NT2/D1 (cell line): ENCODE results near the gene ARL10.

Source experiments
- DNase-seq: peaks from one replicate; pipeline ENCODE4 v3.0.0-alpha.2; 2011; ENCODE audit warnings: low read depth, low spot score
- H3K27me3 ChIP-seq: 2 replicates; pipeline ENCODE4 v1.6.0; 2011; ENCODE audit warnings: mild to moderate bottlenecking; ENCODE audit not compliant: insufficient read length, insufficient read depth
- H3K36me3 ChIP-seq: 2 replicates; pipeline ENCODE4 v1.6.1; 2011; ENCODE audit warnings: mild to moderate bottlenecking, low read length, mixed read lengths; ENCODE audit not compliant: insufficient read depth, insufficient read length
- H3K4me1 ChIP-seq: 2 replicates; pipeline ENCODE4 v1.5.1; 2011; ENCODE audit not compliant: insufficient read depth, insufficient read length
- H3K4me3 ChIP-seq: 2 replicates; pipeline ENCODE4 v1.5.1; 2011; ENCODE audit warnings: low read depth; ENCODE audit not compliant: insufficient read length
- H3K9ac ChIP-seq: 2 replicates; pipeline ENCODE4 v1.6.0; 2011; ENCODE audit warnings: low read depth; ENCODE audit not compliant: insufficient read length
- H3K9me3 ChIP-seq: 2 replicates; pipeline ENCODE4 v1.5.1; 2011; ENCODE audit warnings: mild to moderate bottlenecking, low read length; ENCODE audit not compliant: insufficient read depth
- SUZ12 ChIP-seq: IDR thresholded peaks from 2 replicates; pipeline ENCODE4 v1.6.1; 2011; ENCODE audit not compliant: insufficient read length, insufficient read depth; ENCODE audit errors: extremely low read depth
- YY1 ChIP-seq: IDR thresholded peaks from 2 replicates; pipeline ENCODE4 v1.6.1; 2011; ENCODE audit not compliant: insufficient read length, insufficient read depth
- ZNF274 ChIP-seq: IDR thresholded peaks from 2 replicates; pipeline ENCODE4 v1.6.1; 2011; ENCODE audit warnings: mild to moderate bottlenecking, low read depth, low read length

The ARL10 gene

DNA sequence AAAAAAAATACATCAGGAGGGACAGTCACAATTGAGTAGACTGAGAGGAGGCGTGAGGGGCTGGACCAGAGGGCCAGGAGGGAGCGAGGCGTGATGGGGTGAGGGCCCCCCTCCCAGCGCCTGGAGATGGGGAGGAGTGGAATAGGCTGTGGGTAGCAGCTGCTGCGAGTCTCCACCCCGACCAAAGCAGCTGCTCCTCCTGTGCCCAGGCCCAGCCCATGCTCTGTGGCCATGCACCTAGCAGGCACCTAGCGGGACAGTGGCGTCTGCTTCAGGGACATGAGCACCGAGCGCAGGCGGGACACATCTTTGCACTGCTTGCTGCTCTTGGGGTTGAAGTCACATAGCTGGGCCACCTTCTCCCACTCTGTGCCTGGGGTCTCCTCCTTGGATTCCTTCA is 27.2 kb downstream of the ARL10 start:
- no peaks in the 10 kb centered on the region for H3K4me1 ChIP-seq
- H3K4me3 ChIP-seq, result no peak overlapping the region
- no peaks in the 10 kb centered on the region for H3K9me3 ChIP-seq
- no peak for TF ChIP-seq YY1
- no peak for TF ChIP-seq SUZ12
- TF ChIP-seq ZNF274, result no peak
- DNase-seq, result no peak
- H3K9ac ChIP-seq, result no peak overlapping the region
- peaks cover 48% of the 10 kb centered on the region for H3K36me3 ChIP-seq
- H3K27me3 ChIP-seq, result no peaks in the 10 kb centered on the region

DNA sequence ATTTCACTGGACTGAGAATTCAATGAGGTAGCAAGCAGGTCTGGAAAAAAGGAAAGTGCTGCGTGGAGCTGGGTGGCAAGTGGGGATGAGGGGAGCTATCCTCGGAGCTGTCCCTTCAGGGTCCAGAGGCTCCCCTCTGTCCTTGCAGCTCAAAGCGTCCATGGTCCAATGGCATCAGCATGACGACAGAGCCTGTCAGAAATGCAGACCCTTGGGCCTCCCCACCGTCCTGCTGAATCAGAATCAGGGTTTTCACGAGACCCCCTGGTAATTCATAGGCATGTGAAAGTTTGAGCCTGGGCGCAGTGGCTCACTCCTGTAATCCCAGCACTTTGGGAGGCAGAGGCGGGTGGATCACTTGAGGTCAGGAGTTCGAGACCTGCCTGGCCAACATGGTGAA is 28.8 kb downstream of the ARL10 start:
- no peak for DNase-seq
- Histone ChIP-seq H3K9me3 (no peaks in the 10 kb centered on the region), H3K27me3 (no peaks in the 10 kb centered on the region), H3K4me1 (no peaks in the 10 kb centered on the region), H3K9ac (no peak overlapping the region), H3K4me3 (no peak overlapping the region), H3K36me3 (peaks cover 48% of the 10 kb centered on the region)
- TF ChIP-seq ZNF274 (no peak), YY1 (no peak), SUZ12 (no peak)

DNA sequence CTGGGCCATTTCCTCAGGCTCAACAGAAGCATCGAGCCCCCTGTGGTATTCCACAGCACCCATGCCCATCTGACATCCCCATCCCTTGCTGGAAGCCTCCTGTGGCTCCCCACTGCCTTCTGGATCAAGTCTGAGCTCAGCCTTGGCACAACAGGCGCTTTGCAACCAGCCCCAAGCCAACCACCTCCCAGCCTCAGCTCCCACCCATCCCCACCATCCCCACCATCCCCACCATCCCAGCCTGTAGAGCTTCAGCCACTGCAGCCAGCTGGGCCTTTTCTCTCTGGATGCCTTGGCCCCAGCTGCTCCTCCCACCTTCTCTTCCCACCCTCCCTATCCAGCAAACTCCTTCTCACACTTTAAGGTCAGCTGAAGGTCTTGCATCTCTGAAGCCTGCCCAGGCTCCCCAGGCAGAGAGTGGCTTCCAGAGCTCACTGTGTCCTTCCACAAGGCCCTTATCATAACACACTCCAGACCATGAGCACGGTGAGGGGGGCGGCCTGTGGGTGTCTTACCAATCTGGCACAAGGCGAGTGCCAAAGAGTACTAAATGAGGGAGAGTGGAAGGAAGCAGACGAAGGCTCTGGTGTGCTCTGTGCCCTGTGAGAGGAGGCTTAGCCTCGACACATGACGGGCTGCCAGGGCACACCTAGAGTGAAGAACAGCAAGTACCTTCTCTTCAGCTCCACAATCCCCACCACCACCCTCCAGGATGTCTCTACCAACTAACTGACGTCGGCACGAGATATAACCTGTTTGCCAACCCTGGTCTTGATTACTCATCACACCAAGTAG is 29.8 kb downstream of the ARL10 start:
- no peaks in the 10 kb centered on the region for H3K4me1 ChIP-seq
- H3K36me3 ChIP-seq, result peaks cover 48% of the 10 kb centered on the region
- H3K9ac ChIP-seq, result no peak overlapping the region
- no peak overlapping the region for H3K4me3 ChIP-seq
- TF ChIP-seq YY1 (no peak), SUZ12 (no peak), ZNF274 (no peak)
- no peak for DNase-seq
- no peaks in the 10 kb centered on the region for H3K27me3 ChIP-seq
- no peaks in the 10 kb centered on the region for H3K9me3 ChIP-seq

DNA sequence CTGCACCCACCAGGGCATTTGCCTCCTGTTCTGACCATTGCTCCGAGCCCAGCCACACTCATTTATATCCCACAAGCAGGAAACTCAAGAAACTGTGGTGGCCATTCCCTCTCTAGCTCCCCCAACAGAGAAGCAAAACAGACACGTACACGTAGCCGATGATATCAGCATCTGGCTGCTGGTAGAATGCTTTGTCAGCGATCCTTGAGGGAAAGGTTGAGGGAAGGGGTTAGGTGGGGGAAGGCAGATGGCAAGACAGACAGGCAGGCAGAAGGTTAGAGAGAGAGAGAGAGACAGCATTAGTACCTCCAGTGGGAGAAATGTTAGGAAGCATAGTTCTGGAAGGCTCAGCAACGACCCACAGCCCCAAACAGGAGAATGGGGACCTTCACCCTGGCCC is 31.0 kb downstream of the ARL10 start:
- H3K27me3 ChIP-seq, result no peaks in the 10 kb centered on the region
- H3K36me3 ChIP-seq, result peaks cover 40% of the 10 kb centered on the region
- DNase-seq, result no peak
- H3K4me1 ChIP-seq, result no peaks in the 10 kb centered on the region
- no peaks in the 10 kb centered on the region for H3K9me3 ChIP-seq
- TF ChIP-seq SUZ12 (no peak), ZNF274 (no peak), YY1 (no peak)
- H3K9ac ChIP-seq, result no peak overlapping the region
- no peak overlapping the region for H3K4me3 ChIP-seq

DNA sequence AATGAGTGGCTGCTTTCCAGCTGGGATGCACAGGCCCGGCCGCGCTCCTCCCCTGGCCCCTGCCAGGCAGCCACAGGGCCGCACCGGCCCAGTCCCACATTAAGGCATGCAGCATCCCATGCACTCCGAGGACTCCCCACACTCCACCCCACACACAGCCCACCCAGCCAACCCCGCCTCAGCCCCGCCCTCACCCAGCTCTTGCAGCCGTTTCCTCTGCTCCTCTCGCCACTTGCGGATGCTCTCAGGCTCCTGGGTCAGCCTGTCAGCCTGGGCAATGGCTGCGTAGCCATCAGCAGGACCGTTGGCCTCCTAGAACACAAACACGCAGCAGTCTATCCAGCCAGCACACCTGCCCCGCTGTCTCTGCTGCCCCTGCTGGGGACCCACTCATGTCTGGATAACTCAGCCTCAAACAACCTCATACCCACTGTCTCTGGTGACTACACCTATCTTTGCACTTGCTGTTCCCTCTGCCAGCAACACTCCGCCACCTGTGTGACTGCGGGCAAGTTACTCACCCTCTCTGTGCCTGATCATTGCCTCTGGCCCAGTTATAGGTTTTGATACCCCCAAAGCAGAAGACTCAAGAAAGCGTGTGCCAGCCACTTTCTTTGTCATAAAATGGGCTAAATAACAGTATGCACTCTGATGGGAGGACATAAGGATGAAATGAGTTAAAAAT is 32.6 kb downstream of the ARL10 start:
- DNase-seq, result no peak

DNA sequence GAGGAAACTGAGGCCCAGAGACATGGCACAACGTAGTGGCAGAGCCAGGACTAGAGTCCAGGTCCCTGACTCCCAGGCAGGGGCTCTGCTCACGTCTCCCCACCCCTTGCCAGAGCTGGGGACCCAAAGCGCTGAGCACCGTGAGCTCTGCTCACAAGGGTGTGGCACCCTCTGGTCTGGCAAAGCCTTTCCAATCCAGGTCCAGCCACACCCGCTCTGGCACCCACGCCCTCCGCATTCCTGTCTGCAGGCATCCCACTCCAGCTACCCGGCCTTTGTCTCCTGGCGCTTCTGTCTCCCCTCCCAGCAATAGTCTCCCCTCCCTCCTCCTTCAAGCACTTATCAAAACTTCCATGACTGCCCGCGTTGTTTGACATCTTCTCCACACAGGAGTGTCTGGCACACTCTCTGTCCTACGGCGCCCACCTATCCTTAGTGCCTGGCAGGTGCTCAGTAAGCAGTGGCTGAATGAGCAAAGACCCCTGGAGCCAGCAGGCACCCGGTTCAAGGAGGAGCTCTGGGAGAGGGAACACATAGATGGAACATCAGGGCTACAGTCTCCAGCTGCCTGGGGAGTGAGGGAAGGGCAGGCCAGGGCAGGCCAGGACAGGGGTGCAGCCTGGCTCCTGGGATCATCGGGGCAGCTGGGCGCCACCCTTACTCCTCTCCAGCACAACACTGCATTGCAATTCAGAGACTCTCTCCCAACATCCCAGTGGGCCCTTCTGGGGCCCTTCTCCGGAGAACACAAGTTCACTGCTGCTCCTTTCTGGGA is 35.3 kb downstream of the ARL10 start:
- Histone ChIP-seq H3K4me3 (no peak overlapping the region), H3K4me1 (no peaks in the 10 kb centered on the region), H3K36me3 (peaks cover 9% of the 10 kb centered on the region), H3K9ac (no peak overlapping the region), H3K9me3 (no peaks in the 10 kb centered on the region), H3K27me3 (no peaks in the 10 kb centered on the region)
- no peak for TF ChIP-seq SUZ12
- no peak for TF ChIP-seq ZNF274
- TF ChIP-seq YY1, result no peak
- DNase-seq, result no peak

More for the DNA sequence above, 32.6 kb downstream of the ARL10 start:
- Histone ChIP-seq H3K27me3 (no peaks in the 10 kb centered on the region), H3K9ac (no peak overlapping the region), H3K9me3 (no peaks in the 10 kb centered on the region), H3K4me3 (no peak overlapping the region), H3K4me1 (no peaks in the 10 kb centered on the region), H3K36me3 (peaks cover 26% of the 10 kb centered on the region)
- TF ChIP-seq ZNF274, result no peak
- no peak for TF ChIP-seq YY1
- no peak for TF ChIP-seq SUZ12
